GM12891 (cell line): ENCODE data around the gene HAUS3.

ENCODE experiments used
- DNase-seq: peaks from one replicate; pipeline ENCODE4 v3.0.0; 2011; ENCODE audit warnings: low spot score; ENCODE audit not compliant: insufficient read length
- FAIRE-seq: peaks from 2 replicates; lab custom pipeline; 2011; peaks lifted over from hg19 to GRCh38; lab: Jason Lieb, UNC
- PAX5 ChIP-seq: IDR thresholded peaks from 2 replicates; pipeline ENCODE4 v1.6.1; 2011; ENCODE audit warnings: low read length, moderate library complexity, mild to moderate bottlenecking; ENCODE audit not compliant: insufficient read depth, severe bottlenecking
- POLR2A ChIP-seq: IDR thresholded peaks from 2 replicates; pipeline ENCODE4 v1.6.1; 2011; ENCODE audit warnings: low read depth, low read length, control low read depth
- POLR2AphosphoS5 ChIP-seq: IDR thresholded peaks from 2 replicates; pipeline ENCODE4 v1.6.1; 2011; ENCODE audit warnings: low read depth, low read length, control low read depth
- POU2F2 ChIP-seq: IDR thresholded peaks from 2 replicates; pipeline ENCODE4 v1.6.1; 2011; ENCODE audit warnings: low read depth, mild to moderate bottlenecking, control low read depth, low read length, moderate library complexity
- SPI1 ChIP-seq: IDR thresholded peaks from 2 replicates; pipeline ENCODE4 v1.6.1; 2011; ENCODE audit warnings: low read depth, low read length, control low read depth
- TAF1 ChIP-seq: IDR thresholded peaks from 2 replicates; pipeline ENCODE4 v1.6.1; 2011; ENCODE audit warnings: low read depth, low read length, control low read depth

The HAUS3 gene

DNA sequence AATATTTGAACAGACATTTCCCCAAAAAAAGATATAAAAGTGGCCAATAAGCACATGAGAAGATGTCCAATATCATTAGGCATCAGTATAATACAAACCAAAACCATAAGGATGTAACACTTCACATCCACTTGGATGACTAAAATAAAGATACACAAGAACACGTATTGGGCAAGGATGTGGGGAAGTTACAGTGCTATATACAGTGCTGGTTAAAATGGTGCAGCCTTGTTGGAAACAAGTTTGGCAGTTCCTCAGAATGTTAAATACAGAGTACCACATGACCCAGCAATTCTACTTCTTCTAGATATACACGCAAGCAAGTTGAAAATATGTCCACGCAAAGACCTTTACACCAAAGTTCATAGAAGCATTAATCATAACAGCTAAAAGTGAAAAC is 58.9 kb downstream of the HAUS3 start:
- TF ChIP-seq PAX5 (no peak), POU2F2 (no peak), TAF1 (no peak), POLR2A (no peak), SPI1 (no peak), POLR2AphosphoS5 (no peak)
- peak; percentile 40 for FAIRE-seq
- no peak for DNase-seq

DNA sequence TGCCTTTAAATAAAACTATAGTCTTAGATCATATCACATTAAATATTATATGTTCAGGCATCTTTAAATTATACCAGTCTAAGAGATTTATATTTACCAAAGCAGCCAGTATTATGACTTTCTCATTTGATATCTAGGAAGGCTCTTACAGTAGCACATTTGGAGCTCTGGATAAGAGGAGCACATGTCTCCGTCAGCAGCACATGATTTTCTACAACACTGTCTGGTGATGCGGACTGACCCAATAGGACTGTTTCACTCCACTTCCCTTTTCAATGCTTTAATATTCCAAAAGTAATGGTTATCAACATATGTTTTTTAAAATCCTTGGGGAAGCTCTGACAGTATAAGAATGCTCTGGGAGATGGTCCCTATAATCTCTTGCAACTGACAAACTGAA is 61.5 kb downstream of the HAUS3 start:
- FAIRE-seq (no peak), DNase-seq (no peak)
- TF ChIP-seq PAX5 (no peak), POU2F2 (no peak), POLR2A (no peak), TAF1 (no peak), SPI1 (no peak), POLR2AphosphoS5 (no peak)

GRCh38 chr4:2179717-2180116 is 62.2 kb downstream of the HAUS3 start:
- no peak for FAIRE-seq
- no peak for DNase-seq
- no peak for TF ChIP-seq PAX5
- TF ChIP-seq SPI1: no peak
- no peak for TF ChIP-seq POLR2A
- TF ChIP-seq POLR2AphosphoS5: no peak
- no peak for TF ChIP-seq POU2F2
- TF ChIP-seq TAF1: no peak

DNA sequence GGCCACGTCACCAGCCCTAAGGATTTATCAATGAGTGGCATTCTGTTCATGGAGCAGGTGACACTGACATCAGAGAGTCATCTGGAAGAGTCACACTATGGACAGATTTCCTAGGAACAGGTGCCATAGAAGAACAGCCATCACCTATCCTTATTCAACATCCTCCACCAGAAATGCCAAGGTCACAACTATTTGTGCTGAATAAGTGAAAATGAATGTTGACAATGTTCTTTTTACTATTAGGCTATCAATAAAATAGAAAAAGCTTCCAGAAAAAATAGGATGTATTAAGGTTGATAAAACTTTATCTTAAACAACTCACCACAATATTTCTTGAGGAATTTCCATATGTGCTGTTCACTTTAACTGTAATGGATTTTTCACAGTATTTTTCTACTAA is 62.9 kb downstream of the HAUS3 start:
- no peak for DNase-seq
- TF ChIP-seq TAF1 (no peak), SPI1 (no peak), PAX5 (no peak), POU2F2 (no peak)
- FAIRE-seq: no peak
